ENCODE data around the gene TMEM245. TPM values are rescaled to one million over a fixed set of nuclear protein-coding genes. Genes with fewer than 3 reads are reported as not detected.

TMEM245 gene
- total and polyA plus RNA-seq, 2 donors (not counting 1 experiment from before 2014, with no cell fraction given) = 6.3 to 34.3 TPM

GRCh38 chr9:109143881-109144562 lies 24.3 kb upstream of the TMEM245 start:
- H3K4me2 ChIP-seq (replicated peaks; ENCODE audit: low read depth, low read length, poor library complexity, severe bottlenecking) = no peak overlapping the region
- no peaks in the 10 kb centered on the region for H4K20me1 ChIP-seq (ENCODE audit: control insufficient read depth, insufficient read depth, low read length, poor library complexity, severe bottlenecking)
- no peak overlapping the region for H3K27ac Mint-ChIP-seq
- no peak overlapping the region for H3K4me3 Mint-ChIP-seq
- no peak overlapping the region for H3K4me3 ChIP-seq (ENCODE audit: control extremely low read depth in 1 of 5, extremely low read depth in 1 of 5, insufficient read depth in 1 of 5, low read depth in 2 of 5, low read length in 4 of 5)
- H3K4me1 ChIP-seq (ENCODE audit: control insufficient read depth in 2 of 2, insufficient read depth in 2 of 2, low read length in 2 of 2) = no peaks in the 10 kb centered on the region
- H3K27ac ChIP-seq (ENCODE audit: low read length in 2 of 2) = no peak overlapping the region
- no peaks in the 10 kb centered on the region for H3K9me3 Mint-ChIP-seq (ENCODE audit: insufficient read depth)
- H3K4me1 Mint-ChIP-seq = peaks cover 1% of the 10 kb centered on the region
- ATAC-seq (ENCODE audit: low read depth) (no peak), DNase-seq (no peak)
- CTCF ChIA-PET = no interaction called here
- no peaks in the 10 kb centered on the region for H3K9me3 ChIP-seq (ENCODE audit: control extremely low read depth in 1 of 3, control insufficient read depth in 2 of 3, insufficient read depth in 1 of 3, low read length in 2 of 3)
- intact Hi-C loops (cut with micrococcal nuclease) = no loop called here
- TF ChIP-seq EZH2 (IDR thresholded peaks at IDR 0.05; ENCODE audit: borderline replicate concordance, insufficient read depth, low read depth, low read length, poor library complexity, severe bottlenecking) (no peak), CTCF (IDR thresholded peaks at IDR 0.05) (no peak)
- POLR2A ChIA-PET = no interaction called here
- peaks cover 16% of the 10 kb centered on the region for H3K27me3 Mint-ChIP-seq
- H3K79me2 ChIP-seq (ENCODE audit: control insufficient read depth, insufficient read depth, low read length) = no peaks in the 10 kb centered on the region
- no peak overlapping the region for H2AFZ ChIP-seq (ENCODE audit: insufficient read depth, low read depth, low read length, poor library complexity, severe bottlenecking)
- peaks cover 0 to 2% (median 0%) of the 10 kb centered on the region in 4 experiments for H3K27me3 ChIP-seq (replicated peaks in 1 of 4; ENCODE audit: control extremely low read depth in 1 of 4, control insufficient read depth in 3 of 4, insufficient read depth in 4 of 4, low read length in 3 of 4)
- WGBS (ENCODE audit: insufficient coverage) = 94% methylated on average over 4 of the region's 5 CpGs
- no peaks in the 10 kb centered on the region for H3K36me3 ChIP-seq (replicated peaks in 1 of 2; ENCODE audit: control extremely low read depth in 1 of 2, control insufficient read depth in 1 of 2, extremely low read depth in 1 of 2, insufficient read depth in 2 of 2, low read length in 1 of 2)
- H3K9ac ChIP-seq (ENCODE audit: low read length) = no peak overlapping the region

DNA sequence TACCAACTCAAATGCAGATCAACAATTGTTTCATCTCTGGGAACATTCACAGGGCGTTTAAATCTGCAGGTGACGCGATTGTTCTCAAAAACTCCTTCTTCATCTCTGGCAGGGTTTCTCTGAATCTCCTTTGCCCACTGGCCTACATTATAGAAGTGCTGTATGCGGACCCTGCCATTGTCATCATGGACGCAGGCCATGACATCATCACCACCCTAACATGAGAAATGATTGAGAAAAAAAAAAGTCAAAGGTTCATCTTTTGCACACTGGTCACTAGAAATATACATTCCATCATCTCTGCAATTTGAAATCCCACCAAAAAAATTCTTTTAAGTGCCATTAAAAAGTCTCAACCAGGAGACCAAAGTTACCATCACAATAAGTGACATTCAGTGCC lies 21.6 kb upstream of the TMEM245 start:
- ChIA-PET POLR2A (no interaction called here), CTCF (no interaction called here)
- Mint-ChIP-seq H3K27me3 (peaks cover 24% of the 10 kb centered on the region), H3K4me1 (peaks cover 1% of the 10 kb centered on the region), H3K9me3 (ENCODE audit: insufficient read depth) (no peaks in the 10 kb centered on the region), H3K27ac (no peak overlapping the region), H3K4me3 (no peak overlapping the region)
- no peak overlapping the region for H3K9ac ChIP-seq (ENCODE audit: low read length)
- no peak for ATAC-seq (ENCODE audit: low read depth)
- intact Hi-C loops (cut with micrococcal nuclease) = no loop called here
- TF ChIP-seq CTCF (IDR thresholded peaks at IDR 0.05) = no peak
- TF ChIP-seq EZH2 (IDR thresholded peaks at IDR 0.05; ENCODE audit: borderline replicate concordance, insufficient read depth, low read depth, low read length, poor library complexity, severe bottlenecking) = no peak
- no peaks in the 10 kb centered on the region for H3K27me3 ChIP-seq (replicated peaks in 1 of 4; ENCODE audit: control extremely low read depth in 1 of 4, control insufficient read depth in 3 of 4, insufficient read depth in 4 of 4, low read length in 3 of 4)
- H3K79me2 ChIP-seq (ENCODE audit: control insufficient read depth, insufficient read depth, low read length) = no peaks in the 10 kb centered on the region
- H3K27ac ChIP-seq (ENCODE audit: low read length in 2 of 2) = no peak overlapping the region
- no peaks in the 10 kb centered on the region for H3K4me1 ChIP-seq (ENCODE audit: control insufficient read depth in 2 of 2, insufficient read depth in 2 of 2, low read length in 2 of 2)
- no peaks in the 10 kb centered on the region for H3K36me3 ChIP-seq (replicated peaks in 1 of 2; ENCODE audit: control extremely low read depth in 1 of 2, control insufficient read depth in 1 of 2, extremely low read depth in 1 of 2, insufficient read depth in 2 of 2, low read length in 1 of 2)
- no peak overlapping the region for H3K4me3 ChIP-seq (ENCODE audit: control extremely low read depth in 1 of 5, extremely low read depth in 1 of 5, insufficient read depth in 1 of 5, low read depth in 2 of 5, low read length in 4 of 5)
- H4K20me1 ChIP-seq (ENCODE audit: control insufficient read depth, insufficient read depth, low read length, poor library complexity, severe bottlenecking) = no peaks in the 10 kb centered on the region
- no peaks in the 10 kb centered on the region for H3K9me3 ChIP-seq (ENCODE audit: control extremely low read depth in 1 of 3, control insufficient read depth in 2 of 3, insufficient read depth in 1 of 3, low read length in 2 of 3)
- no peak for DNase-seq
- no peak overlapping the region for H3K4me2 ChIP-seq (replicated peaks; ENCODE audit: low read depth, low read length, poor library complexity, severe bottlenecking)
- no peak overlapping the region for H2AFZ ChIP-seq (ENCODE audit: insufficient read depth, low read depth, low read length, poor library complexity, severe bottlenecking)
- WGBS (ENCODE audit: insufficient coverage) = 88% methylated on average over 3 of the region's 5 CpGs
